CD4-positive, alpha-beta T cell treated with Interleukin-1 beta for 1 hour (primary cell): ENCODE measurements around the gene PRR23A.
"Not testable (repeated sequence)": the region's sequence is repeated elsewhere in the genome, so short reads cannot be mapped to it uniquely, and the experiment has no call there.

Experiments used
- DNase-seq, 2 donors: peaks; one replicate each; pipeline ENCODE4 v3.0.0-alpha.2; 2020 to 2022

Gene PRR23A

GRCh38 chr3:139006051-139006716, at the start of gene PRR23A:
Gene PRR23A, minus strand, starts transcription at chr3:139006268. Its CDS starts 0 bp downstream, at chr3:139006268.
- DNase-seq, result no peak

GRCh38 chr3:139052802-139053600, 46.9 kb upstream of the PRR23A start:
- DNase-seq, result no peak

DNA sequence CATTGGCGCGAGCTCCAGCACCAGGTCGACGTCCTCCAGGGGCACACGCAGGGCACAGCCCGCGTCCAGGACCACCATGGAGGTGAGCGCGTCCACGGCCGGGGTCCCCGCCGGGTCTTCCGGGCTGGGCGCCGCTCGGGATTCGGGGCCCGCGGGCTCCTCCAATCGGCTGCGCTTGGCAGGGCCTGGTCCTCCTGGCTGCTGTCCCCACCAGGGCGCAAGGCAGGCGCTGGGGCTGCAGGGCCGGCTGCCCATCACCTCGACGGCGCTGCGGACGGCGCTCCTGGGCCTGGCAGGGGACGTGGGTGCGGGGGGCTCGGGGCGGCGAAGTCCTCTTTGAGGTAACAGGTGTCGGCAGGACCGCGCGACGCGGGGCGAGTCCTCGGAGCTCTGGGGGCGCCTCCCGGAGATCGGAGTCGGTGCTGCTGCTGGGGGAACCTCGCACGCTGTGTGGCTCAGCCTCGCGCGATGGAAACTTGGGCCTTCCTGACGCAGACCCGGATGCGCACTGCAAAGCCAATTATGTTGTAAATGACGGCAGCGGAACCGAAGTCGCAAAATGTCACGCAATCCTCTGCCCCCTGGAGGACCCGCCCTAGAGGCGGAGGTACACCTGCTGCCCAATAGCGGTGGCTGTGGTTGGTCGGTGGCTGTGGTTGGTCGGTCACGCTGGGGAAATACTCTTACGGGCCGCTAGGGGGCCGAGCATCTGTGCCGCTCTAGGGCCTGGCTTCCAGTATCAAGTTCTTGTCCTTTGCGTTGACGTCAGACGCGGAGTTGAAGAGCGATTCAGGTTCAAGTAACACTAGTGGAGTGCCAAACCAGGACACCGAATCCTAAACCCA, 38.5 kb upstream of the PRR23A start, which contains the start of gene PRR23C:
PRR23C (minus strand) TSS at position 527 of the 845 bp plus-strand sequence; CDS start at position 255, 272 bp downstream.
- no peak for DNase-seq

GRCh38 chr3:139043554-139044365, 37.7 kb upstream of the PRR23A start:
- DNase-seq, result no peak

- no peak for DNase-seq
These were observed 31.4 kb upstream of the PRR23A start for GRCh38 chr3:139037478-139037877.

DNA sequence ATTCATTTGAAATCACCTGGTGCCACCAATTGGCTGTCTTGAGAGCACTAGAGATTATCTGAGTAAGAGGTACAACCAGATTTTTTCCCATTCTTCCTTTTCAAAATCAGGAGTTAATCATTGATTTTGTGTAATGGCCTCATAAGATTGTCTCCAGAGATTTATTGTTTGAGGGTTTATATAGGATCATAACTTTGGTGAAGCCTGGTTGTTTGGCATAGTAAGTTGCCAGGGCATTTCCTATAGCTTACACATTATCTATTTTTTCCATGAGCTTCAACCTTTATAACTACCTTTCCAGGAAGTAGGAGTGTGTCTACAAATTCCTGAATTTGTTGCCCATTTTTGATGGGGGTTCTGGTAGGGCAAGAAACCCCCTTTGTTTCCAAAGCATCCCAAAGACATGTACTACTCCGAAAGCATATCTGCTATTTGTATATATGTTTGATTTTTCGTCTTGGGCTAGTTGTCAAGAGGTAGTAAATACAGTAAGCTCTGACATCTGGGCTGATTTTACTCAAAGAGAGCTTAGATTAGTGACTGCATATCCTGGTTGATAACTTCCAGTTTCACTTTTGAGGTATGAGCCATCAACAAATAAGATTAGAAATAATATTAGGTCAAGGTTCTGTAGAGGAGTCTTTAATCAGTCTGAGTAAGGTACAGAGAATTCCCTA, 26.4 kb upstream of the PRR23A start:
- DNase-seq, result no peak

DNA sequence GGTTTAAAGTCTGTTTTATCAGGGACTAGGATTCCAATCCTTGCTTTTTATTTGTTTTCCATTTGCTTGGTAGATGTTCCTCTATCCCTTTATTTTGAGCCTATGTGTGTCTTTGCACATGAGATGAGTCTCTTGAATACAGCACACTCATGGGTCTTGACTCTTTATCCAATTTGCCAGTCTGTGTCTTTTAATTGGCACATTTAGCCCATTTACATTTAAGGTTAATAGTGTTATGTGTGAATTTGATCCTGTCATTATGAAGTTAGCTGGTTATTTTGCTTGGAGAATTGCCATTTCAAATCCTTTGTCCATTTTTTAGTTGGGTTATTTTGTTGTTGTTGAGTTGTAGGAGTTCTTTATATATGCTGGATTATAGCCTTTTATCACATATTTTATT, 24.5 kb upstream of the PRR23A start:
- not testable (repeated sequence) for DNase-seq

DNA sequence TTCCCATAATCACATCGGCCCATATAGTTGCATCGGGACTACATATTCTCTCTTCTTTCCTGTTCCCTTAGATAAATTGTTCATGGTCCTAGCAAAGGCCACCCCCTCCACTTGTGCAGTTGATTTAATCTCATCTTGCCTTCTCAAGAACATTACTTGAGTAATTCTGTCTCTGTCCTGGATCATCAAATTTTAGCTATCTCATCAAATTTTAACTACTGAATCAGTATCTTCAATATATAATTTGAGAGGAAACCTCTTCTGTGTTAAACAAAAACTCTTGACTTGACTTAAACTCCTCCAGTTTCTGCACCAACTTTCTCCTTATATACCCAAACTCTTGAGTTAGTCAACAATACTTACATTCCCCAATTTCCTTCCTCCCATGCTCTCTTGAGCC, 18.9 kb upstream of the PRR23A start:
- no peak for DNase-seq

DNA sequence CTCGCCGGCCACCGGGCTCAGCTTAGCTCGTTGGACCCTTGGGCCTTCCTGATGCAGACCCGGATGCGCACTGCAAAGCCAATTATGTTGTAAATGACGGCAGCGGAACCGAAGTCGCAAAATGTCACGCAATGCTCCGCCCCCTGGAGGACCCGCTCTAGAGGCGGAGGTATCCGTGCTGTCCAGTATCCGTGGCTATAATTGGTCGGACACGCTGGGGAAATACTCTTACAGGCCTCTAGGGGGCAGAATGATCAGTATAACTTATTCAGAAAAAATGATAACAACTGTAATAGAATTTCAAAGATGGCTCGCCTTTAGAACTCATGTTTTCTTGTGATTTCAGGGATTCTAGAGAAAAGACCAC, 14.8 kb upstream of the PRR23A start, which contains the start of gene PRR23B:
PRR23B (minus strand) TSS at position 59 of the 367 bp plus-strand sequence. CDS start 265 bp downstream, outside the sequence.
- DNase-seq, result no peak

- no peak for DNase-seq
These were observed 14.2 kb upstream of the PRR23A start for GRCh38 chr3:139020036-139020867.

GRCh38 chr3:139016430-139017048, 10.5 kb upstream of the PRR23A start:
- no peak for DNase-seq

GRCh38 chr3:139005356-139005993, 593 bp downstream of the PRR23A start:
- DNase-seq, result no peak

DNA sequence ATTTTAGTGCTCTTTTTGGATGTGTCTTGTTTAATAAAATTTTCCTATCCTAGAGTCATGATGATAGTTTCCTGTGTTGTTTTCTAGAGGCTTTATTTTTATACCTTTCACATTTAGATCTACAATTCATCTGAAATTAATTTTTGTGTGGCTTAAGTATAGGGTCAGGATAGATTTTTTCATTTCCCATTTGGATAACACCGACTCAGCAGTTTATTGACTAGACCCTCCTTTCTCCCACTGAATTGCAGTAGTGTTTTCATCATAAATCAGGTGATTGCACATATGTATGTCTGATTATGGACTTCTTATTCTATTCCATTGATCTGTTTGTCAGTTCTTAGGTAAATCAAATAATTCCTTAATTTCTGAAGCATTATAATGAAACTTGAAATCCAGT, 10.4 kb downstream of the PRR23A start:
- DNase-seq, result no peak

- no peak for DNase-seq
These were observed 18.9 kb downstream of the PRR23A start for GRCh38 chr3:138987181-138987580.

- DNase-seq, result no peak
These were observed 20.1 kb downstream of the PRR23A start for GRCh38 chr3:138985932-138986331.

DNA sequence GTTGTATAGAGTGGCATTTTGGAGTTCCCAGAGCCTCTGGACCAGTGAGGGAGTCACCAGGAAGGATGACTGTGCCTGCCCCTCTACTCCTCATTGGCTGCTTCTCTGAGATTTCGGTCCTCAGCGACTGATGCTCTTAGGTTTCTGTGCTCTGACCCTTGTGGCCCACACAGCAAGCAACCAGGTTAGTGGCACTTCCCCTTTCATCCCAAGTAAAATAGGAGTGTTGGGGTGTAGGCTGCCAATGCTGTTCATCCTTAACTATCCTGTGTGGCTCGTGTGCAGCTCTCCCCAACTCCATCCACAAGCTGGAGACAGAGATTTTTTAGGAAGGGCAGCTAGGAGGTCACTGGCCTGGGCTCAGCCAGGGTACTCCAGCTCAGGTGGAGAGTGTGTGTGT, 21.3 kb downstream of the PRR23A start:
- no peak for DNase-seq

DNA sequence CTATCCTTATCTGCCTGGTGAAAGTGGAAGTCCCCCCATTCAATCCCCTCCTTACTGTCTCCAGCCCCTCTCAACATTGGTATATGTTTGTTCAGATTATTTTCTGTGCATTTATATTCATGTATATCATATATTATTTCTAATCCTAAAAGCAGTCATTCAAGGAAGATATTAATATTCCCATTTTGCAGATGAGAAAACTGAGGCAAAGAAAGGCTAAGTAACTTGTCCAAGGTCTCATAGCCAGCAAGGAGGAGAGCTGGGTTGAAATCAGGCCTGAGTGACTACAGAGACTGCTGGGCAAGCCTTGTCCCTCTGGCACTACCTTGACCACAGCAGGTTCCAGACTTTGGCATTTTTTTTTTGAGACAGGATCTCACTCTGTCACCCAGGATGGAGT, 30.0 kb downstream of the PRR23A start:
- DNase-seq, result no peak

DNA sequence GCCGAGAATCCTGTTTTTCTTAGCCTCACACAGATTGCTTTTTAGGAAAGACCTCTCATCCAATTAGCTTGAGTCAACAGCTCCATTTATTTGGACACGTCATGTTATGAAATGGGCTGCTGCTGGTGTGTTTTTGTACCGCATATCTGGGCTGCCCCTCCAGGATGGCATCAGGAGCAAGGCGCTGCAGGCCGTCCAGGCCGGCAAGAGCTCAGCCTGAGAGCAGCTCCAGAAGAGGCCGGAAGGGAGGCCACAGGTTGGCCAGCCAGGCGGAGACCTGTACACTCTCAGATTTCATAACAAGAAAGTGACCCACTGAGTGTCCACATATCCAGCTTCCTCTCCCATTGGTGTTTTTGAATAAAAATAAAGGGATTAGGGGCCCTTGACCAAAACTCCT, 30.7 kb downstream of the PRR23A start:
- no peak for DNase-seq

GRCh38 chr3:138974462-138974861, 31.6 kb downstream of the PRR23A start:
- DNase-seq, result no peak

DNA sequence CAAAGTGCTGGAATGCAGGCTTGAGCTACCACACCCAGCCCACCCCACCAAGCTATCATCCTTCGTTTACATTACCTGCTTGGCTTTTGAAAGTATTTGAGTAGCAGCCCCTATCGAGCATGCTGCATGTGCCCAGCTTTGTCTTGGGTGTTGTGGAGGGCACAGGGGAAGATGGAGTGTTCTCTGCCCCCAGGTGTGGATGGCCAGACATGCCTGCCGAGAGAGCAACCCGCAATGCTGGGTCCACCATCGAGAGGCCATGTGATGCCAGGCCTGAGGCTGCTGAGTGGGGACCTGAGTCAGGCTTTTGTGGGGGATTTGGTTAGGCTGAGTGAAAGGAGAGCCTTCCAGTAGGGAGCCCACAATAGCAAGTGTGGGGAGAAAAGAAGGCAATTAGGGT, 33.1 kb downstream of the PRR23A start:
- DNase-seq, result no peak
